NCI-H2171 (cell line): ENCODE results near the gene ECM2.

Experiments used
- DNase-seq: peaks from one replicate; lab custom pipeline; 2025; lab: John Stamatoyannopoulos, UW

ECM2 gene

GRCh38 chr9:92500725-92501124 is 35.1 kb downstream of the ECM2 start:
- no peak for DNase-seq

GRCh38 chr9:92499701-92500100 is 36.1 kb downstream of the ECM2 start:
- DNase-seq, result no peak

GRCh38 chr9:92496396-92497176 is 39.2 kb downstream of the ECM2 start:
- DNase-seq, result no peak

- no peak for DNase-seq
These were observed 40.9 kb downstream of the ECM2 start for GRCh38 chr9:92494856-92495255.

GRCh38 chr9:92493749-92494387 is 41.9 kb downstream of the ECM2 start:
- DNase-seq, result no peak

GRCh38 chr9:92492781-92493401 is 42.9 kb downstream of the ECM2 start:
- no peak for DNase-seq

GRCh38 chr9:92488681-92489550 is 46.9 kb downstream of the ECM2 start:
- no peak for DNase-seq

- DNase-seq, result no peak
These were observed 49.4 kb downstream of the ECM2 start for GRCh38 chr9:92486371-92486770.

GRCh38 chr9:92484563-92484962 is 51.2 kb downstream of the ECM2 start:
- DNase-seq, result no peak

- DNase-seq, result no peak
These were observed 51.9 kb downstream of the ECM2 start for GRCh38 chr9:92483627-92484545.

- DNase-seq, result no peak
These were observed 53.0 kb downstream of the ECM2 start for GRCh38 chr9:92482805-92483204.

GRCh38 chr9:92482329-92482728 is 53.5 kb downstream of the ECM2 start, which contains the start of gene ASPN:
Gene ASPN, minus strand, starts transcription at chr9:92482506.
- DNase-seq, result no peak

- DNase-seq, result no peak
These were observed 54.7 kb downstream of the ECM2 start for GRCh38 chr9:92480986-92481633.

GRCh38 chr9:92480291-92480771 is 55.5 kb downstream of the ECM2 start:
- DNase-seq, result no peak

GRCh38 chr9:92479346-92479745 is 56.4 kb downstream of the ECM2 start:
- DNase-seq, result no peak

GRCh38 chr9:92478783-92479182 is 57.0 kb downstream of the ECM2 start:
- no peak for DNase-seq

- no peak for DNase-seq
These were observed 58.8 kb downstream of the ECM2 start for GRCh38 chr9:92476962-92477361.

- DNase-seq, result no peak
These were observed 61.2 kb downstream of the ECM2 start for GRCh38 chr9:92474587-92474986.

GRCh38 chr9:92468206-92468605 is 67.6 kb downstream of the ECM2 start:
- no peak for DNase-seq

- no peak for DNase-seq
These were observed 68.3 kb downstream of the ECM2 start for GRCh38 chr9:92467511-92467910.
